HL-60 (cell line): ENCODE results near the gene ADGRL3.

ENCODE experiments used
- CTCF ChIP-seq: IDR thresholded peaks from one replicate; pipeline ENCODE4 v1.5.1; 2011; ENCODE audit warnings: low read length, control low read depth, inconsistent platforms; ENCODE audit not compliant: insufficient read depth
- REST ChIP-seq: IDR thresholded peaks from 2 replicates; pipeline ENCODE4 v1.6.1; 2012; ENCODE audit warnings: low read depth; ENCODE audit not compliant: insufficient replicate concordance

- TF ChIP-seq CTCF (no peak), REST (no peak)
These were observed 7.7 kb upstream of the ADGRL3 start for GRCh38 chr4:61192392-61192791.
